A673 (cell line): ENCODE data around the gene ARL10. TPM values are rescaled to one million over a fixed set of nuclear protein-coding genes. Genes with fewer than 3 reads are reported as not detected.

Experiments used
- BruUV-seq: library from RNA; stranded (reverse); fragments of 400-500 nt; replicated peaks from 2 replicates; lab custom pipeline; 2021; lab: Mats Ljungman, UMichigan
- CTCF ChIA-PET: fragments of 300-600 bp; sonication (Branson Sonifier 250); formaldehyde crosslinking; loops from one replicate; lab custom pipeline; 2022; ENCODE audit warnings: antibody characterized with exemption; lab: Charles Lee
- POLR2A ChIA-PET: fragments of 300-600 bp; sonication (Branson Sonifier 250); formaldehyde crosslinking; loops from one replicate; lab custom pipeline; 2022; ENCODE audit warnings: antibody characterized with exemption; ENCODE audit not compliant: low non-redundant PET; lab: Charles Lee
- DNase-seq: peaks from one replicate; pipeline ENCODE4 v3.0.0-alpha.2; 2015; ENCODE audit warnings: low spot score
- H3K27ac ChIP-seq: fragments of 200-600 bp; sonication (generic); 2 replicates; pipeline ENCODE4 v1.5.1; 2016; ENCODE audit warnings: mixed run types, low read depth, mild to moderate bottlenecking, mixed read lengths, antibody characterized with exemption, low read length; ENCODE audit not compliant: poor library complexity, severe bottlenecking
- H3K27me3 ChIP-seq: fragments of 200-600 bp; sonication (generic); replicated peaks from 2 replicates; pipeline ENCODE4 v1.6.1; 2017; ENCODE audit warnings: mixed run types, low read depth, mild to moderate bottlenecking, mixed read lengths, antibody characterized with exemption, low read length; ENCODE audit not compliant: insufficient read depth, poor library complexity
- H3K36me3 ChIP-seq: fragments of 200-600 bp; sonication (generic); 2 replicates; pipeline ENCODE4 v1.6.1; 2016; ENCODE audit warnings: mixed run types, mild to moderate bottlenecking, mixed read lengths, antibody characterized with exemption, low read length; ENCODE audit not compliant: insufficient read depth, poor library complexity, severe bottlenecking
- H3K4me1 ChIP-seq: fragments of 200-600 bp; sonication (generic); 2 replicates; pipeline ENCODE4 v1.6.1; 2017; ENCODE audit warnings: mixed run types, mild to moderate bottlenecking, mixed read lengths, antibody characterized with exemption, low read length; ENCODE audit not compliant: insufficient read depth, poor library complexity, severe bottlenecking
- H3K4me3 ChIP-seq: fragments of 200-600 bp; sonication (generic); 2 replicates; pipeline ENCODE4 v1.5.1; 2016; ENCODE audit warnings: low read depth, mixed run types, mild to moderate bottlenecking, mixed read lengths, low read length; ENCODE audit not compliant: poor library complexity, severe bottlenecking
- H3K9me3 ChIP-seq: fragments of 200-600 bp; sonication (generic); 2 replicates; pipeline ENCODE4 v1.6.1; 2016; ENCODE audit warnings: mixed run types, low read depth, mild to moderate bottlenecking, mixed read lengths, antibody characterized with exemption, low read length; ENCODE audit not compliant: poor library complexity, severe bottlenecking
- EZH2 ChIP-seq: fragments of 200-600 bp; sonication (generic); IDR thresholded peaks from 2 replicates; pipeline ENCODE4 v1.6.1; 2017; ENCODE audit warnings: borderline replicate concordance, low read depth, mild to moderate bottlenecking, mixed read lengths, antibody characterized with exemption, low read length; ENCODE audit not compliant: poor library complexity, severe bottlenecking
- intact Hi-C: fragments of 100-400 bp; cut with micrococcal nuclease; formaldehyde crosslinking; loops from one replicate; pipeline ENCODE4 v1.10.0; 2022; ENCODE audit not compliant: unreplicated experiment
- total RNA-seq: library from RNA; stranded (reverse); gene quantifications from 2 replicates; pipeline ENCODE4 v1.2.3, GENCODE V29; 2021
- TF ChIP-seq, protein P1 (sequence below): fragments of 300-800, 200-600 bp; sonication (generic); conservative IDR thresholded peaks from 2 replicates; pipeline ENCODE4 v1.5.1; 2017; ENCODE audit warnings: low read depth, mild to moderate bottlenecking, antibody characterized with exemption, low read length, moderate library complexity, mixed read lengths

The ARL10 gene
- total RNA-seq, 1 experiment from 2014 or later = 13.6 TPM

GRCh38 chr5:176414704-176415103 is 49.4 kb downstream of the ARL10 start:
- POLR2A ChIA-PET = no interaction called here
- BruUV-seq = TSS peak; percentile 60
- H3K36me3 ChIP-seq = no peaks in the 10 kb centered on the region
- H3K9me3 ChIP-seq = no peaks in the 10 kb centered on the region
- no peak overlapping the region for H3K27ac ChIP-seq
- CTCF ChIA-PET = no interaction called here
- no peaks in the 10 kb centered on the region for H3K27me3 ChIP-seq
- H3K4me1 ChIP-seq = peaks cover 6% of the 10 kb centered on the region
- DNase-seq = no peak
- no peak overlapping the region for H3K4me3 ChIP-seq
- intact Hi-C loops = loop anchor here (5.0 kb wide), 2 partner anchors 158 to 203 kb away; no protein-coding TSS in a partner anchor
- no peak for TF ChIP-seq EZH2
- TF ChIP-seq, protein P1, sequence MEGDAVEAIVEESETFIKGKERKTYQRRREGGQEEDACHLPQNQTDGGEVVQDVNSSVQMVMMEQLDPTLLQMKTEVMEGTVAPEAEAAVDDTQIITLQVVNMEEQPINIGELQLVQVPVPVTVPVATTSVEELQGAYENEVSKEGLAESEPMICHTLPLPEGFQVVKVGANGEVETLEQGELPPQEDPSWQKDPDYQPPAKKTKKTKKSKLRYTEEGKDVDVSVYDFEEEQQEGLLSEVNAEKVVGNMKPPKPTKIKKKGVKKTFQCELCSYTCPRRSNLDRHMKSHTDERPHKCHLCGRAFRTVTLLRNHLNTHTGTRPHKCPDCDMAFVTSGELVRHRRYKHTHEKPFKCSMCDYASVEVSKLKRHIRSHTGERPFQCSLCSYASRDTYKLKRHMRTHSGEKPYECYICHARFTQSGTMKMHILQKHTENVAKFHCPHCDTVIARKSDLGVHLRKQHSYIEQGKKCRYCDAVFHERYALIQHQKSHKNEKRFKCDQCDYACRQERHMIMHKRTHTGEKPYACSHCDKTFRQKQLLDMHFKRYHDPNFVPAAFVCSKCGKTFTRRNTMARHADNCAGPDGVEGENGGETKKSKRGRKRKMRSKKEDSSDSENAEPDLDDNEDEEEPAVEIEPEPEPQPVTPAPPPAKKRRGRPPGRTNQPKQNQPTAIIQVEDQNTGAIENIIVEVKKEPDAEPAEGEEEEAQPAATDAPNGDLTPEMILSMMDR = no peak

GRCh38 chr5:176415240-176415951 is 50.1 kb downstream of the ARL10 start:
- intact Hi-C loops = loop anchor here (5.0 kb wide), 2 partner anchors 157 to 202 kb away; no protein-coding TSS in a partner anchor
- Histone ChIP-seq H3K9me3 (no peaks in the 10 kb centered on the region), H3K36me3 (no peaks in the 10 kb centered on the region), H3K27me3 (no peaks in the 10 kb centered on the region), H3K27ac (peak overlapping the region; percentile 73), H3K4me3 (peak overlapping the region; percentile 82), H3K4me1 (peaks cover 6% of the 10 kb centered on the region)
- TF ChIP-seq EZH2 = no peak
- TF ChIP-seq, protein P1 = no peak
- ChIA-PET POLR2A (no interaction called here), CTCF (no interaction called here)
- no peak for DNase-seq
- no TSS peak for BruUV-seq

DNA sequence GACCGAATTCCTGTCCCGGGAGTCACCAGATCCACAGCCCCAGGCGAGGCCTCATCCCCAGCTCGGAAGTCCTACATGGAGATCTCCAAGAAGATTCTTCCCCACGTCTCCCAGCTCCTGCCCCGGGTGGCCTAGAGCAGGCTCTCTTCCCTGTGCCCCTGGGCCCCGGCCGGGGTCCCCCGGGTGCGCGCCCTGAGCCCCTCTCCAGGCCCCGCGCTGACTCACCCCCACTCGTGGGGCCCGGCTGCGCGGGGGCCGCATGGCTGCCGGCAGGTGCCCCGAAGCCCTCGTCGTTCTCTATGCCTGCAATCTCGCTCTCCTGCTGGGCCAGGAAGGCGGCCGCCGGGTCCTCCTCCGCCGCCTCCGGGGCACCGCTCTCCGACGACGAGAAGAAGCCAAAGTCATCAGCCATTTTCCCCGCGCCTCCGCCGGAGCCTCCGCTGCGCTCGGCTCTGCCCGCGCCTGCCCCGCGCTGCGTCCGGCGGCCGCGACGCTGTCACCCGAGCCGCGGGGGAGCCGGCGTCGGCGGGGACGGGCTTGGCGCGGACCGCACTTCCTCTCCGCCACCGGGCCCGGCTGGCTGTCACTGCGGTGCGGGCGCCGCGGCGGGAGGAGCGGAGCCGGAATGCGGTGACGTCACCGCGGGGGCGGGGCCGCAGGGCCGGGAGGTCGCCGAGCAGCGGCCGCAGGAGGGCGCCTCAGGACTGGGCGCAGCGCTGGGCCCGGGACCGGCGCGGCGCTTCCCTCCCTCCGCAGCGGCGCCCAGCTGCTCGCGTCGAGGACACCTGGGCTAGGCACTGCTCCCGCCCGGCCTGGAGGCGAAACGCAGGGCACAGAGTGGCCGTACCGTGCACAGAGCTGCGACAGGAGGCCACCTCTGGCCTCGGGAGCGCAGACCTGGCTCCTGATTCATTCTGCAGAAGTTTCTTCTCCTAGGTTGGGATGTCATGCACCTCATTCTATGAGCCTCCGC is 51.0 kb downstream of the ARL10 start, which contains the start of gene CLTB:
CLTB (minus strand) TSS at position 588 of the 973 bp plus-strand sequence; CDS start at position 412, 176 bp downstream.
- ChIA-PET POLR2A (no interaction called here), CTCF (interaction anchor here (0.6 to 0.8 kb wide), 2 partner anchors 32 to 86 kb away, joined by 3 to 5 read pairs; no protein-coding TSS in a partner anchor)
- H3K27ac ChIP-seq = peak within 1 kb of the TSS; percentile 73
- no peaks in the 10 kb centered on the region for H3K9me3 ChIP-seq
- H3K36me3 ChIP-seq = no peaks in the 10 kb centered on the region
- intact Hi-C loops = loop anchor here (5.0 kb wide), 2 partner anchors 156 to 201 kb away; no protein-coding TSS in a partner anchor
- peak; percentile 77 for DNase-seq
- peak within 1 kb of the TSS; percentile 82 for H3K4me3 ChIP-seq
- TF ChIP-seq, protein P1 = peak; percentile 32; the same call in 1 of the 2 replicates
- no peak for TF ChIP-seq EZH2
- peaks cover 6% of the 10 kb centered on the region for H3K4me1 ChIP-seq
- no peaks in the 10 kb centered on the region for H3K27me3 ChIP-seq
- no TSS peak for BruUV-seq
